Uterus (tissue), 4 donors: ENCODE data around the gene BTN3A1. TPM values are rescaled to one million over a fixed set of nuclear protein-coding genes. Genes with fewer than 3 reads are reported as not detected.
A peak's percentile ranks its signal among the peaks of the same experiment; 100 is the strongest.

Experiments
- DNase-seq, 2 donors: peaks; one replicate each; pipeline ENCODE4 v3.0.0-alpha.2; 2019 to 2020
- H3K27ac ChIP-seq, 2 donors: fragments of 200-600 bp; sonication (generic); 1 replicate in 1 of 2; 2 replicates in 1 of 2; pipeline ENCODE4 v1.5.1; 2016 to 2018
- H3K27me3 ChIP-seq, 2 donors: fragments of 200-600 bp; sonication (generic); one replicate each; pipeline ENCODE4 v1.5.1; 2018 to 2019; ENCODE audit warnings: control low read depth in 1 of 2
- H3K36me3 ChIP-seq, 2 donors: fragments of 200-600 bp; sonication (generic); one replicate each; pipeline ENCODE4 v1.5.1; 2019; ENCODE audit warnings: control low read depth in 1 of 2
- H3K4me1 ChIP-seq, 2 donors: fragments of 200-600 bp; sonication (generic); one replicate each; pipeline ENCODE4 v1.5.1; 2018 to 2019; ENCODE audit warnings: control low read depth in 1 of 2
- H3K4me3 ChIP-seq, 2 donors: fragments of 200-600 bp; sonication (generic); 1 replicate in 1 of 2; 2 replicates in 1 of 2; pipeline ENCODE4 v1.5.1; 2018 to 2019; ENCODE audit warnings: mild to moderate bottlenecking in 1 of 2
- H3K9me3 ChIP-seq, 2 donors: fragments of 200-600 bp; sonication (generic); one replicate each; pipeline ENCODE4 v1.5.1; 2019; ENCODE audit warnings: control low read depth in 1 of 2
- POLR2A ChIP-seq, 2 donors: fragments of 450-650 bp; IDR thresholded peaks; one replicate each; pipeline ENCODE4 v1.6.1; 2016; ENCODE audit warnings: antibody characterized with exemption in 2 of 2, mild to moderate bottlenecking in 1 of 2, moderate library complexity in 1 of 2
- intact Hi-C: fragments of 100-400 bp; cut with DNase I; formaldehyde crosslinking; loops from one replicate; pipeline ENCODE4 v1.15.1; 2023; ENCODE audit warnings: low total_unique reads
- total RNA-seq, 4 donors: library from RNA; depleted of rRNA in 3 of 4; stranded (reverse); fragments of >200 nt in 3 of 4; gene quantifications; one replicate each; pipeline versions ENCODE4 v1.1.0 to v1.2.4, GENCODE V29; 2014 to 2023
- TF ChIP-seq, protein P1 (sequence below), 4 experiments: fragments of 200-600 bp in 2 of 4; fragments of 450-650 bp in 2 of 4; sonication (generic) in 2 of 4; IDR thresholded peaks; one replicate each; pipeline ENCODE4 v1.5.1; 2016 to 2019; ENCODE audit warnings: antibody characterized with exemption in 4 of 4, mild to moderate bottlenecking in 2 of 4, moderate library complexity in 1 of 4
- donor health status: DM: yes; HTN: yes; CAD: no.

BTN3A1 gene
- total RNA-seq, 4 donors from 2014 or later = 9.1 to 64.2 (median 20.8) TPM

DNA sequence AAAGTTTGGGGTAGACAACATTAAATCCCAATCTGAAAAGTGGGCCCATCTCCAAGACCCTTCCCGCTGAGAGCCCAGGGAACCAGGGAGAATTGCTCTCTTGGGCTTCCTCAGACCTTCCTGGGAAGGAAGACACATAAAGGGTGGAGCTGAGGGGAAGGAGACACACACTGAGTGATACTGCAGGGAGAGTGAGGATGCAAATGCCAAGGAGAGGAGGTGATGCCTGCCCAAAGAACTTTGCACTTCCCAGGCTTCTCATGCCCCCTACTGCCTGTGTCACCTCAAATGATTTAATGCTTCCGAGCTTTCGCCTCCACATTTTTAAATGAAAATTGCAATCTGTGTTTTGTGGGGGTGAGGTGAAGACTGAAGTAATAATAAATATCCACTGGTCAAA is 48.2 kb downstream of the BTN3A1 start:
- no peak for DNase-seq

DNA sequence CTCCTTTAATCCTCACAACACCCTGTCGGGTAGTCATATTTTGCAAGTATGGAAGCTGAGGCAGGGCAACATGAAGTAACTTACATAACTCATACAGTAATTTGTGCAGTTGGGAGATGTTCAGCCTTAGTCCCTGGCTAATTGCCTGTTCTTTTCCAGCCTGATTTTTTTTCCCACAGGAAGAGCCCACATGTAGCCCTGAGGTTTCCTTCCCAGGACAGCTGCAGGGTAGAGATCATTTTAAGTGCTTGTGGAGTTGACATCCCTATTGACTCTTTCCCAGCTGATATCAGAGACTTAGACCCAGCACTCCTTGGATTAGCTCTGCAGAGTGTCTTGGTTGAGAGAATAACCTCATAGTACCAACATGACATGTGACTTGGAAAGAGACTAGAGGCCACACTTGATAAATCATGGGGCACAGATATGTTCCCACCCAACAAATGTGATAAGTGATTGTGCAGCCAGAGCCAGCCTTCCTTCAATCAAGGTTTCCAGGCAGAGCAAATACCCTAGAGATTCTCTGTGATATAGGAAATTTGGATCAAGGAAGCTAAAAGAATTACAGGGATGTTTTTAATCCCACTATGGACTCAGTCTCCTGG is 50.7 kb downstream of the BTN3A1 start:
- Histone ChIP-seq H3K9me3 (no peaks in the 10 kb centered on the region), H3K27ac (no peak overlapping the region), H3K4me1 (no peaks in the 10 kb centered on the region), H3K27me3 (no peaks in the 10 kb centered on the region), H3K36me3 (no peaks in the 10 kb centered on the region), H3K4me3 (no peak overlapping the region)
- TF ChIP-seq POLR2A (IDR thresholded peaks at IDR 0.05) = no peak
- TF ChIP-seq, protein P1, sequence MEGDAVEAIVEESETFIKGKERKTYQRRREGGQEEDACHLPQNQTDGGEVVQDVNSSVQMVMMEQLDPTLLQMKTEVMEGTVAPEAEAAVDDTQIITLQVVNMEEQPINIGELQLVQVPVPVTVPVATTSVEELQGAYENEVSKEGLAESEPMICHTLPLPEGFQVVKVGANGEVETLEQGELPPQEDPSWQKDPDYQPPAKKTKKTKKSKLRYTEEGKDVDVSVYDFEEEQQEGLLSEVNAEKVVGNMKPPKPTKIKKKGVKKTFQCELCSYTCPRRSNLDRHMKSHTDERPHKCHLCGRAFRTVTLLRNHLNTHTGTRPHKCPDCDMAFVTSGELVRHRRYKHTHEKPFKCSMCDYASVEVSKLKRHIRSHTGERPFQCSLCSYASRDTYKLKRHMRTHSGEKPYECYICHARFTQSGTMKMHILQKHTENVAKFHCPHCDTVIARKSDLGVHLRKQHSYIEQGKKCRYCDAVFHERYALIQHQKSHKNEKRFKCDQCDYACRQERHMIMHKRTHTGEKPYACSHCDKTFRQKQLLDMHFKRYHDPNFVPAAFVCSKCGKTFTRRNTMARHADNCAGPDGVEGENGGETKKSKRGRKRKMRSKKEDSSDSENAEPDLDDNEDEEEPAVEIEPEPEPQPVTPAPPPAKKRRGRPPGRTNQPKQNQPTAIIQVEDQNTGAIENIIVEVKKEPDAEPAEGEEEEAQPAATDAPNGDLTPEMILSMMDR (IDR thresholded peaks at IDR 0.05) = no peak
- DNase-seq = no peak
- intact Hi-C loops = no loop called here

More for the DNA sequence above, 48.2 kb downstream of the BTN3A1 start:
- Histone ChIP-seq H3K27me3 (no peaks in the 10 kb centered on the region), H3K27ac (no peak overlapping the region), H3K9me3 (no peaks in the 10 kb centered on the region), H3K36me3 (no peaks in the 10 kb centered on the region), H3K4me1 (no peaks in the 10 kb centered on the region), H3K4me3 (no peak overlapping the region)
- TF ChIP-seq POLR2A (IDR thresholded peaks at IDR 0.05) = no peak
- TF ChIP-seq, protein P1 (IDR thresholded peaks at IDR 0.05) = no peak
- intact Hi-C loops = no loop called here

DNA sequence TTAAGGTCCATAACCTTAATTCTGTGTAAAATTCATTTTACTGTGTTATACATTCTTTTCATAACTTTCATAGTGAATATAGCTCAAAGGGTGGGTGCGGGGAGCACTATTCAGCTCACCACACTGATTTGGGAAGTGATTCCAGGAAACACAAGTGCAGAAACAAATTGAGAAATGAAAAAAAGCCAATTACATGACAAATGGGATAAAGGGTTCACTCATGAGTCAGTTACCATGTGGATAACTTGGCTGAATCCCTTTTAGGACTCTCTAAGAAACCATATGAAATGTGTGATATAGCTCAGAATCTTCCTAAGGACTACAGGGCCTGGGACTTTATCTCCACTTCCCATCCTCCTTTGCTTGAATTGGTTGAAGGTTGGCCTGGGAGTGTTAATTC is 52.6 kb downstream of the BTN3A1 start:
- DNase-seq = no peak
- TF ChIP-seq, protein P1 (IDR thresholded peaks at IDR 0.05) = no peak
- Histone ChIP-seq H3K36me3 (no peaks in the 10 kb centered on the region), H3K4me3 (no peak overlapping the region), H3K27me3 (no peaks in the 10 kb centered on the region), H3K27ac (no peak overlapping the region), H3K4me1 (peaks cover 0 to 5% of the 10 kb centered on the region in 2 donors), H3K9me3 (no peaks in the 10 kb centered on the region)
- intact Hi-C loops = no loop called here

DNA sequence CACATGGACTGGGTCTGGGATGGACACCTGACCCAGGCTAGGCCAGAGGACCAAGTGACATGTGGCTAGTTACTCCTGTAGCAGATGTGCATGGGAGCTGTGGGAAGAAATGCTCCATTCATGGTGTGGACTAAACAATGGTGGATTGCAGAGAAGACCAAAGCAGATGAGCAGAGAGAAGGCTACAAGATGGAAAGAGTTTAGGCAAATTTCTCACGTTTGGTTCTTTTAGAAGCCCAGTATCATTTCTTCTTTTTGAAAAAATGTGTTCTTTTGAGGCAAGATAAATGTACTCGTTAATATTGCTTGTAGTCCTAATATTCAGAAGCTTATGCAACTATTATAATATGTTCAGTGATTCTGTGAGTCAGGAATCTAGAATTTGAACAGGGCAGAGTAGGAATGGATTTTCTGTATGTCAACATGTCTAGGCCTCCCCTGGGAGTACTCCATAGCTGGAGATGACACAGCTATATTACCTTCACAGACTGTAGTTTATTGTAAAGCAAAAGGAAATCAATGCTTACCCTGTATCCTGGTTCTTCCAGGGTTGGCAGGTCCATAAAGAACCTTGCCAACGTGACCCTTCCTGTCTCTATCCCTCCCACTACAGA is 53.4 kb downstream of the BTN3A1 start:
- Histone ChIP-seq H3K36me3 (no peaks in the 10 kb centered on the region), H3K4me3 (no peak overlapping the region), H3K27me3 (no peaks in the 10 kb centered on the region), H3K4me1 (peaks cover 6 to 12% of the 10 kb centered on the region in 2 donors), H3K27ac (no peak overlapping the region), H3K9me3 (no peaks in the 10 kb centered on the region)
- no peak for TF ChIP-seq POLR2A (IDR thresholded peaks at IDR 0.05)
- TF ChIP-seq, protein P1 (IDR thresholded peaks at IDR 0.05) = no peak
- intact Hi-C loops = no loop called here
- DNase-seq = no peak

DNA sequence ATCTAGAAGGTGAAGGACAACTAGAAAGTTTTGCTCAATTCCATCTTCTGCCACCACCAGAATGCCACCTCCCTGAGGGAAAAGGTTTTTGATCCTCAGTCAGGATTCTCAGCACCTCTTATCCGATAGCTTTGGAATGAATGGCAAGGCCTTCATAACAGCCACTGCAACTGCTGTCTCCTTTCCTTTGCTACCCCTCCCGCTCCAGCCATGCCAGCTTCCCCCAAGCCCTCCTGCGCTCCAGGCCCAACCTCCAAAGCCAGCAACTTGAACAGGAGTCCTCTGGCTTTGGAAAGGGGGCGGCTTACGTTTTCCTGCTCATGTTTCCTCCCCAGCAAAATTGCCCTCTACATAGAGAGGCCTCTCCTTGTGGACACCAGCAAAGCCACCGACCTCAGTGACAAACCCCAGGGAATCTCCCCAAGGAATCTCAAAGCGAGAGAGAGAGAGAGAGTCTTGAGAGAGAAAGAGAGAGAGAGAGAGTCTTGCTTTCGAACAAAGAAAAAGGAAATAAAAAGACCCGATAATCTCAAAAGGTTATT is 55.3 kb downstream of the BTN3A1 start:
- Histone ChIP-seq H3K36me3 (no peaks in the 10 kb centered on the region), H3K27ac (peak overlapping the region; percentile 90 to 93), H3K4me1 (peaks cover 12% of the 10 kb centered on the region in 2 donors), H3K4me3 (peak overlapping the region; percentile 60 to 91), H3K27me3 (no peaks in the 10 kb centered on the region), H3K9me3 (no peaks in the 10 kb centered on the region)
- peak; percentile 40 to 44 for DNase-seq
- intact Hi-C loops = no loop called here
- TF ChIP-seq, protein P1 (IDR thresholded peaks at IDR 0.05) = no peak
- no peak for TF ChIP-seq POLR2A (IDR thresholded peaks at IDR 0.05)
